CD4-positive, alpha-beta T cell treated with Interleukin-4 for 4 hours (primary cell): Measurements from ENCODE around the gene FBXO3.
A peak's percentile ranks its signal among the peaks of the same experiment; 100 is the strongest.
"Not testable (repeated sequence)": the region's sequence is repeated elsewhere in the genome, so short reads cannot be mapped to it uniquely, and the experiment has no call there.

Experiments
- DNase-seq: peaks from one replicate; pipeline ENCODE4 v3.0.0-alpha.2; 2020

Gene FBXO3

GRCh38 chr11:33725496-33725895, 48.8 kb downstream of the FBXO3 start:
- no peak for DNase-seq

GRCh38 chr11:33724644-33725035, 49.7 kb downstream of the FBXO3 start:
- no peak for DNase-seq

- no peak for DNase-seq
Observed at GRCh38 chr11:33723238-33723881, 51.0 kb downstream of the FBXO3 start.

GRCh38 chr11:33722590-33723234, 51.6 kb downstream of the FBXO3 start:
- peak; percentile 24 for DNase-seq

GRCh38 chr11:33721984-33722383, 52.3 kb downstream of the FBXO3 start:
- no peak for DNase-seq

GRCh38 chr11:33721426-33721825, 52.9 kb downstream of the FBXO3 start:
- DNase-seq, result no peak

- no peak for DNase-seq
Observed at GRCh38 chr11:33719587-33719986, 54.7 kb downstream of the FBXO3 start.

GRCh38 chr11:33718440-33718839, 55.9 kb downstream of the FBXO3 start:
- DNase-seq, result no peak

- peak; percentile 28 for DNase-seq
Observed at GRCh38 chr11:33716243-33716642, 58.1 kb downstream of the FBXO3 start.

- DNase-seq, result no peak
Observed at GRCh38 chr11:33713856-33714398, 60.4 kb downstream of the FBXO3 start.

GRCh38 chr11:33713151-33713855, 61.0 kb downstream of the FBXO3 start:
- DNase-seq, result no peak

- no peak for DNase-seq
Observed at GRCh38 chr11:33712436-33712835, 61.9 kb downstream of the FBXO3 start.

GRCh38 chr11:33709466-33709865, 64.9 kb downstream of the FBXO3 start:
- DNase-seq, result no peak

- DNase-seq, result no peak
Observed at GRCh38 chr11:33708985-33709384, 65.3 kb downstream of the FBXO3 start.

GRCh38 chr11:33707831-33708230, 66.5 kb downstream of the FBXO3 start:
- not testable (repeated sequence) for DNase-seq

- DNase-seq, result no peak
Observed at GRCh38 chr11:33706966-33707365, 67.4 kb downstream of the FBXO3 start.

- no peak for DNase-seq
Observed at GRCh38 chr11:33706546-33706945, 67.8 kb downstream of the FBXO3 start.

- no peak for DNase-seq
Observed at GRCh38 chr11:33704240-33705002, 69.9 kb downstream of the FBXO3 start.

GRCh38 chr11:33703788-33704187, 70.5 kb downstream of the FBXO3 start:
- DNase-seq, result no peak

- no peak for DNase-seq
Observed at GRCh38 chr11:33703234-33703633, 71.1 kb downstream of the FBXO3 start.

- no peak for DNase-seq
Observed at GRCh38 chr11:33701302-33702230, 72.8 kb downstream of the FBXO3 start.
